HL-60 (cell line): ENCODE data around the gene WDFY1.

Source experiments
- DNase-seq, 2 experiments: peaks; one replicate each; pipeline ENCODE4 v3.0.0-alpha.2; 2010 to 2020; ENCODE audit warnings: low read depth in 1 of 2, low spot score in 1 of 2
- H3K27ac ChIP-seq: fragments of 250-450 bp; sonication (Bioruptor Pico); replicated peaks from 2 replicates; pipeline ENCODE4 v1.5.1; 2020; ENCODE audit warnings: mild to moderate bottlenecking, moderate library complexity
- H3K27me3 ChIP-seq: fragments of 250-450 bp; sonication (Bioruptor Pico); 2 replicates; pipeline ENCODE4 v1.5.1; 2021; ENCODE audit warnings: mild to moderate bottlenecking, moderate library complexity; ENCODE audit not compliant: insufficient read depth, poor library complexity, severe bottlenecking
- H3K4me3 ChIP-seq: replicated peaks from 2 replicates; pipeline ENCODE4 v1.5.1; 2011; ENCODE audit warnings: mild to moderate bottlenecking, control low read depth, low read length; ENCODE audit not compliant: insufficient read depth
- CTCF ChIP-seq: IDR thresholded peaks from one replicate; pipeline ENCODE4 v1.5.1; 2011; ENCODE audit warnings: low read length, control low read depth, inconsistent platforms; ENCODE audit not compliant: insufficient read depth
- GABPA ChIP-seq: IDR thresholded peaks from 2 replicates; pipeline ENCODE4 v1.6.1; 2012; ENCODE audit warnings: low read depth
- POLR2AphosphoS5 ChIP-seq: IDR thresholded peaks from 2 replicates; pipeline ENCODE4 v1.6.1; 2012; ENCODE audit warnings: low read depth
- SPI1 ChIP-seq: IDR thresholded peaks from 2 replicates; pipeline ENCODE4 v1.6.1; 2012; ENCODE audit warnings: low read depth, mild to moderate bottlenecking, borderline replicate concordance
- TF ChIP-seq, protein P1 (sequence below): IDR thresholded peaks from 2 replicates; pipeline ENCODE4 v1.6.1; 2012; ENCODE audit warnings: low read depth; ENCODE audit not compliant: insufficient replicate concordance

The WDFY1 gene

DNA sequence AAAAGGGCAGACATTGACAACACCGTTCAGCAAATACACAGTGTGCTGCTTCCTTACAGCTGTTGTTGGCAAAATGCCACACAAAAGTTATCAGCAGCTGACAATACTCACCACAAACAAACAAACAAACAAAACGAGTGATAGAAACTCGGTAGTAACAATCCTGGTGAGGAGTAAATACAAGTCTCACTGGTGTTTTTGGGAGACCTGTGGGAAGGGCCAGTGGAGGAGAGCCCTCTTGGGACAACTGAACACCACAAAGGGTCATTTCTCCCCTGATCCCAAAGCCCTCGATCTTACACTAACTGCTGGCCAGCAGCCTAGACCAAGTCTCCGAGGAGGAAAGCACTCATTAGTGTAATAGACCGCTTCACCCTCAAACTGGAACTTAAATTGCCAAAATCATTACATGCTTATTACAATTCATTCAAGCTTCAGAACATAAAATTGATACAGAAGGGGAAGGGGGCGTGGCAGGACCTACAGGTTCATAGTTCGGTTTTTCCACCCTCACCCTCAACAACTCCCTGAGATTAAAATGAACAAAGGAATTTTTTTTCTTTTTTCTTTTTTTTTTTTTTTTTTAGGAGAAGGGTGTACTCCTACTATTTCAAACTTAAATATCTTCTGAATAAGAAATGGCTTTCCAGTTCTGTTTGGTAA lies 112.8 kb downstream of the WDFY1 start:
- no peaks in the 10 kb centered on the region for H3K27me3 ChIP-seq
- TF ChIP-seq POLR2AphosphoS5, result no peak
- TF ChIP-seq, protein P1, sequence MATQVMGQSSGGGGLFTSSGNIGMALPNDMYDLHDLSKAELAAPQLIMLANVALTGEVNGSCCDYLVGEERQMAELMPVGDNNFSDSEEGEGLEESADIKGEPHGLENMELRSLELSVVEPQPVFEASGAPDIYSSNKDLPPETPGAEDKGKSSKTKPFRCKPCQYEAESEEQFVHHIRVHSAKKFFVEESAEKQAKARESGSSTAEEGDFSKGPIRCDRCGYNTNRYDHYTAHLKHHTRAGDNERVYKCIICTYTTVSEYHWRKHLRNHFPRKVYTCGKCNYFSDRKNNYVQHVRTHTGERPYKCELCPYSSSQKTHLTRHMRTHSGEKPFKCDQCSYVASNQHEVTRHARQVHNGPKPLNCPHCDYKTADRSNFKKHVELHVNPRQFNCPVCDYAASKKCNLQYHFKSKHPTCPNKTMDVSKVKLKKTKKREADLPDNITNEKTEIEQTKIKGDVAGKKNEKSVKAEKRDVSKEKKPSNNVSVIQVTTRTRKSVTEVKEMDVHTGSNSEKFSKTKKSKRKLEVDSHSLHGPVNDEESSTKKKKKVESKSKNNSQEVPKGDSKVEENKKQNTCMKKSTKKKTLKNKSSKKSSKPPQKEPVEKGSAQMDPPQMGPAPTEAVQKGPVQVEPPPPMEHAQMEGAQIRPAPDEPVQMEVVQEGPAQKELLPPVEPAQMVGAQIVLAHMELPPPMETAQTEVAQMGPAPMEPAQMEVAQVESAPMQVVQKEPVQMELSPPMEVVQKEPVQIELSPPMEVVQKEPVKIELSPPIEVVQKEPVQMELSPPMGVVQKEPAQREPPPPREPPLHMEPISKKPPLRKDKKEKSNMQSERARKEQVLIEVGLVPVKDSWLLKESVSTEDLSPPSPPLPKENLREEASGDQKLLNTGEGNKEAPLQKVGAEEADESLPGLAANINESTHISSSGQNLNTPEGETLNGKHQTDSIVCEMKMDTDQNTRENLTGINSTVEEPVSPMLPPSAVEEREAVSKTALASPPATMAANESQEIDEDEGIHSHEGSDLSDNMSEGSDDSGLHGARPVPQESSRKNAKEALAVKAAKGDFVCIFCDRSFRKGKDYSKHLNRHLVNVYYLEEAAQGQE, result no peak
- TF ChIP-seq SPI1, result no peak
- TF ChIP-seq CTCF, result no peak
- TF ChIP-seq GABPA, result no peak
- no peak overlapping the region for H3K4me3 ChIP-seq
- DNase-seq, result no peak
- H3K27ac ChIP-seq, result no peak overlapping the region

DNA sequence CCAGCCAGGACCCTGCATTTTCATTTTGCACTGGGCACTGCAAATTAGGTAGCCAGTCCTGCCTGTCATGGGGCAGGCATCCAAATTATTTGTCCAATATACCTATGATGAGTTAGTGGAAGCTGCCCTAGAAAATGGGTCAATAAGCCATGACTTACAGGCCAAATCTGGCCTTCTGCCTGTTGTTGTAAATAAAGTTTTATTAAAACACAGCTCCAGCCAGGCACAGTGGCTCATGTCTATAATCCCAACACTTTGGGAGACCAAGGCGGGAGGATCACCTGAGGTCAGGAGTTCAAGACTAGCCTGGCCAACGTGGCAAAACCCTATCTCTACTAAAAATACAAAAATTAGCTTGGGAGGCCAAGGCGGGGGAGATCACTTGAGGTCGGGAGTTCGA lies 116.0 kb downstream of the WDFY1 start:
- TF ChIP-seq CTCF (no peak), GABPA (no peak), SPI1 (no peak), POLR2AphosphoS5 (no peak)
- TF ChIP-seq, protein P1, result no peak
- no peak overlapping the region for H3K27ac ChIP-seq
- DNase-seq, result no peak
- H3K4me3 ChIP-seq, result no peak overlapping the region
- no peaks in the 10 kb centered on the region for H3K27me3 ChIP-seq

- DNase-seq, result no peak
- Histone ChIP-seq H3K27me3 (no peaks in the 10 kb centered on the region), H3K27ac (no peak overlapping the region), H3K4me3 (no peak overlapping the region)
- TF ChIP-seq GABPA, result no peak
- no peak for TF ChIP-seq POLR2AphosphoS5
- no peak for TF ChIP-seq CTCF
- TF ChIP-seq, protein P1, result no peak
- TF ChIP-seq SPI1, result no peak
Observed at GRCh38 chr2:223828314-223828713, 116.8 kb downstream of the WDFY1 start.
